GM23338 (cell line): ENCODE data around the gene LATS2. TPM values are rescaled to one million over a fixed set of nuclear protein-coding genes. Genes with fewer than 3 reads are reported as not detected.

ENCODE experiments used
- ATAC-seq: fragments of 200-7000 bp; cut with Tn5 transposase; 3 replicates; pipeline ENCODE4 v1.9.1; 2020
- DNase-seq: peaks from one replicate; pipeline ENCODE4 v3.0.0-alpha.2; 2015; ENCODE audit warnings: low spot score
- H2AFZ ChIP-seq: fragments of 200-600 bp; sonication (generic); 2 replicates; pipeline ENCODE4 v1.8.0; 2016; ENCODE audit warnings: antibody characterized with exemption, mild to moderate bottlenecking, moderate library complexity
- H3F3A ChIP-seq: fragments of 200-600 bp; sonication (generic); replicated peaks from 2 replicates; pipeline ENCODE4 v1.8.0; 2017; ENCODE audit warnings: antibody characterized with exemption, mixed run types, low read depth
- H3K27ac ChIP-seq: fragments of 200-600 bp; sonication (generic); 2 replicates; pipeline ENCODE4 v1.6.1; 2016; ENCODE audit warnings: low read depth
- H3K27me3 ChIP-seq: fragments of 200-600 bp; sonication (generic); 2 replicates; pipeline ENCODE4 v1.8.0; 2016; ENCODE audit warnings: mild to moderate bottlenecking, mixed run types, moderate library complexity; ENCODE audit not compliant: insufficient read depth
- H3K36me3 ChIP-seq: fragments of 200-600 bp; sonication (generic); 2 replicates; pipeline ENCODE4 v1.8.0; 2016; ENCODE audit warnings: mild to moderate bottlenecking; ENCODE audit not compliant: insufficient read depth
- H3K4me1 ChIP-seq: fragments of 200-600 bp; sonication (generic); 2 replicates; pipeline ENCODE4 v1.8.0; 2016; ENCODE audit warnings: mild to moderate bottlenecking, moderate library complexity; ENCODE audit not compliant: insufficient read depth
- H3K4me2 ChIP-seq: fragments of 200-600 bp; sonication (generic); 2 replicates; pipeline ENCODE4 v1.7.1; 2017; ENCODE audit warnings: mixed run types
- H3K4me3 ChIP-seq: fragments of 200-600 bp; sonication (generic); 2 replicates; pipeline ENCODE4 v1.6.1; 2016; ENCODE audit warnings: mixed run types
- H3K79me2 ChIP-seq: fragments of 200-600 bp; sonication (generic); replicated peaks from 2 replicates; pipeline ENCODE4 v1.8.0; 2017; ENCODE audit warnings: mild to moderate bottlenecking; ENCODE audit not compliant: insufficient read depth
- H3K9me2 ChIP-seq: fragments of 200-600 bp; sonication (generic); 2 replicates; pipeline ENCODE4 v1.8.0; 2017; ENCODE audit not compliant: insufficient read depth
- H4K20me1 ChIP-seq: fragments of 200-600 bp; sonication (generic); replicated peaks from 2 replicates; pipeline ENCODE4 v1.8.0; 2017; ENCODE audit warnings: mild to moderate bottlenecking; ENCODE audit not compliant: insufficient read depth
- H3K27ac Mint-ChIP-seq: 2 replicates; pipeline ENCODE4 v1.8.0; 2020; ENCODE audit warnings: inconsistent platforms, mild to moderate bottlenecking, moderate library complexity, mixed read lengths
- H3K27me3 Mint-ChIP-seq: 3 replicates; pipeline ENCODE4 v1.8.0; 2022; ENCODE audit warnings: low read depth, mild to moderate bottlenecking, moderate library complexity, mixed read lengths, inconsistent platforms; ENCODE audit not compliant: insufficient read depth, poor library complexity
- H3K36me3 Mint-ChIP-seq: 3 replicates; pipeline ENCODE4 v1.8.0; 2021; ENCODE audit warnings: low read depth, mild to moderate bottlenecking, inconsistent platforms, moderate library complexity, mixed read lengths
- H3K4me1 Mint-ChIP-seq: 3 replicates; pipeline ENCODE4 v1.8.0; 2020; ENCODE audit warnings: mild to moderate bottlenecking, inconsistent platforms, mixed read lengths
- H3K4me3 Mint-ChIP-seq: 3 replicates; pipeline ENCODE4 v1.8.0; 2021; ENCODE audit warnings: moderate library complexity, mild to moderate bottlenecking, inconsistent platforms, mixed read lengths
- H3K9me3 Mint-ChIP-seq: 3 replicates; pipeline ENCODE4 v1.8.0; 2020; ENCODE audit warnings: moderate library complexity, mild to moderate bottlenecking, inconsistent platforms, mixed read lengths
- CREB1 ChIP-seq: fragments of 250-450 bp; sonication (Bioruptor Pico); IDR thresholded peaks from 2 replicates; pipeline ENCODE4 v1.5.0; 2020; ENCODE audit warnings: low read depth, mild to moderate bottlenecking, moderate library complexity
- EZH2 ChIP-seq: fragments of 200-600 bp; sonication (generic); IDR thresholded peaks from one replicate; pipeline ENCODE4 v1.8.0; 2017; ENCODE audit warnings: antibody characterized with exemption, mild to moderate bottlenecking, low read depth; ENCODE audit not compliant: unreplicated experiment
- JUNB ChIP-seq: IDR thresholded peaks from one replicate; pipeline ENCODE4 v1.6.1; 2016; ENCODE audit warnings: antibody characterized with exemption; ENCODE audit not compliant: unreplicated experiment
- NANOG ChIP-seq: IDR thresholded peaks from 2 replicates; pipeline ENCODE4 v1.6.1; 2016; ENCODE audit warnings: antibody characterized with exemption, borderline replicate concordance
- POLR2AphosphoS5 ChIP-seq: IDR thresholded peaks from 2 replicates; pipeline ENCODE4 v1.6.1; 2016; ENCODE audit warnings: antibody characterized with exemption, low read depth
- STAT1 ChIP-seq: IDR thresholded peaks from one replicate; pipeline ENCODE4 v1.6.1; 2016; ENCODE audit warnings: antibody characterized with exemption; ENCODE audit not compliant: unreplicated experiment
- polyA plus RNA-seq: library from polyadenylated mRNA; unstranded; fragments of >200 nt; fragmentation: Nextera tagmentation; extraction: Ambion mirVana; gene quantifications from 2 replicates; pipeline ENCODE4 v1.2.1, GENCODE V29; 2016
- total RNA-seq: library from RNA; depleted of rRNA; stranded (reverse); fragments of >200 nt; shearing (Covaris generic); gene quantifications from 2 replicates; pipeline ENCODE4 v1.2.3, GENCODE V29; 2014
- TF ChIP-seq, protein P1 (sequence below): IDR thresholded peaks from one replicate; pipeline ENCODE4 v1.6.1; 2018; ENCODE audit warnings: antibody characterized with exemption; ENCODE audit not compliant: unreplicated experiment
- TF ChIP-seq, protein P2 (sequence below): fragments of 250-450 bp; sonication (Bioruptor Pico); IDR thresholded peaks from 2 replicates; pipeline ENCODE4 v1.5.0; 2020; ENCODE audit warnings: mild to moderate bottlenecking, moderate library complexity

The LATS2 gene
- total and polyA plus RNA-seq, 2 experiments from 2014 or later: 10.5 to 25.4 TPM

DNA sequence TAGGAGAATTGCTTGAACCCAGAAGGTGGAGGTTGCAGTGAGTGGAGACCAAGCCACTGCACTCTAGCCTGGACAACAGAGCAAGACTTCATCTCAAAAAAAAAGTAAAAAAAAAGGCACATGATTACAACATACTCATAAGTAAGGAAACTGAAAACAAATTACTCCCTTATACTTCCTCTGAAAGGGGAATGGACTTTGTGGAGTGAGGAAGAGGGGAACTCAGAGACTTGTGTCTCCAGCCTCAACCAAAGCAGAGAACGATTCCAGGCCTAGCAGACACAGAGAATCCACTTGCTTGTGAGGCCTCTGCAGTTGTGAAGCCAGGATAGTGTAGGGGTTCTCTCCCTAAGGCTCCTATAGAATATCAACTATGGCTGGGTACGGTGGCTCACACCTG lies 4.3 kb upstream of the LATS2 start (continued):
- TF ChIP-seq, protein P1, sequence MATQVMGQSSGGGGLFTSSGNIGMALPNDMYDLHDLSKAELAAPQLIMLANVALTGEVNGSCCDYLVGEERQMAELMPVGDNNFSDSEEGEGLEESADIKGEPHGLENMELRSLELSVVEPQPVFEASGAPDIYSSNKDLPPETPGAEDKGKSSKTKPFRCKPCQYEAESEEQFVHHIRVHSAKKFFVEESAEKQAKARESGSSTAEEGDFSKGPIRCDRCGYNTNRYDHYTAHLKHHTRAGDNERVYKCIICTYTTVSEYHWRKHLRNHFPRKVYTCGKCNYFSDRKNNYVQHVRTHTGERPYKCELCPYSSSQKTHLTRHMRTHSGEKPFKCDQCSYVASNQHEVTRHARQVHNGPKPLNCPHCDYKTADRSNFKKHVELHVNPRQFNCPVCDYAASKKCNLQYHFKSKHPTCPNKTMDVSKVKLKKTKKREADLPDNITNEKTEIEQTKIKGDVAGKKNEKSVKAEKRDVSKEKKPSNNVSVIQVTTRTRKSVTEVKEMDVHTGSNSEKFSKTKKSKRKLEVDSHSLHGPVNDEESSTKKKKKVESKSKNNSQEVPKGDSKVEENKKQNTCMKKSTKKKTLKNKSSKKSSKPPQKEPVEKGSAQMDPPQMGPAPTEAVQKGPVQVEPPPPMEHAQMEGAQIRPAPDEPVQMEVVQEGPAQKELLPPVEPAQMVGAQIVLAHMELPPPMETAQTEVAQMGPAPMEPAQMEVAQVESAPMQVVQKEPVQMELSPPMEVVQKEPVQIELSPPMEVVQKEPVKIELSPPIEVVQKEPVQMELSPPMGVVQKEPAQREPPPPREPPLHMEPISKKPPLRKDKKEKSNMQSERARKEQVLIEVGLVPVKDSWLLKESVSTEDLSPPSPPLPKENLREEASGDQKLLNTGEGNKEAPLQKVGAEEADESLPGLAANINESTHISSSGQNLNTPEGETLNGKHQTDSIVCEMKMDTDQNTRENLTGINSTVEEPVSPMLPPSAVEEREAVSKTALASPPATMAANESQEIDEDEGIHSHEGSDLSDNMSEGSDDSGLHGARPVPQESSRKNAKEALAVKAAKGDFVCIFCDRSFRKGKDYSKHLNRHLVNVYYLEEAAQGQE: no peak
- TF ChIP-seq JUNB: no peak

DNA sequence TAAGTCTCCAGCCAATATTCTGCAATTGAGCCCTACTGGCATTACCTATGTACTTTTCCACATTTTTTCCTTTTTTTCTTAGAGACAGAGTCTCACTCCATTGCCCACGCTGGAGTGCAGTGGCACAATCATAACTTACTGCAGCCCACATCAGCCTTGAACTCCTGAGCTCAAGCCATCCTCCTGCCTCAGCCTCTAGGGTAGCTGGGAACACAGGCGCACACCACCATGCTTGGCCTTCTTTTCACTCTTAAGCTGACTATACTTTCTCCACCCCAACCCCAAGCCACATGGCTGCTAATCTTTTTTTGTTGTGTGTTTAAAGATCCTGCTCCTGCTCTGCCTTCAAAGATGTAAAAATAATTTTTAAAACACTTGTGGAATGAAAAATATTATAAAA lies 1.6 kb upstream of the LATS2 start:
- Mint-ChIP-seq H3K27me3 (peaks cover 16% of the 10 kb centered on the region), H3K4me1 (peaks cover 19% of the 10 kb centered on the region), H3K36me3 (peaks cover 10% of the 10 kb centered on the region; the same call in 2 of the 3 replicates), H3K9me3 (no peaks in the 10 kb centered on the region; the same call in 2 of the 3 replicates), H3K27ac (no peak overlapping the region), H3K4me3 (no peak overlapping the region)
- H3K4me1 ChIP-seq: peaks cover 19% of the 10 kb centered on the region
- peaks cover 4% of the 10 kb centered on the region; the same call in 1 of the 2 replicates for H3F3A ChIP-seq
- H2AFZ ChIP-seq: no peak overlapping the region
- no peak overlapping the region for H3K27ac ChIP-seq
- H3K79me2 ChIP-seq: peaks cover 24% of the 10 kb centered on the region
- H4K20me1 ChIP-seq: peaks cover 5% of the 10 kb centered on the region; the same call in 1 of the 2 replicates
- no peak overlapping the region for H3K4me3 ChIP-seq
- H3K27me3 ChIP-seq: no peaks in the 10 kb centered on the region
- H3K36me3 ChIP-seq: no peaks in the 10 kb centered on the region
- no peak for TF ChIP-seq JUNB
- no peak for TF ChIP-seq STAT1
- TF ChIP-seq, protein P2, sequence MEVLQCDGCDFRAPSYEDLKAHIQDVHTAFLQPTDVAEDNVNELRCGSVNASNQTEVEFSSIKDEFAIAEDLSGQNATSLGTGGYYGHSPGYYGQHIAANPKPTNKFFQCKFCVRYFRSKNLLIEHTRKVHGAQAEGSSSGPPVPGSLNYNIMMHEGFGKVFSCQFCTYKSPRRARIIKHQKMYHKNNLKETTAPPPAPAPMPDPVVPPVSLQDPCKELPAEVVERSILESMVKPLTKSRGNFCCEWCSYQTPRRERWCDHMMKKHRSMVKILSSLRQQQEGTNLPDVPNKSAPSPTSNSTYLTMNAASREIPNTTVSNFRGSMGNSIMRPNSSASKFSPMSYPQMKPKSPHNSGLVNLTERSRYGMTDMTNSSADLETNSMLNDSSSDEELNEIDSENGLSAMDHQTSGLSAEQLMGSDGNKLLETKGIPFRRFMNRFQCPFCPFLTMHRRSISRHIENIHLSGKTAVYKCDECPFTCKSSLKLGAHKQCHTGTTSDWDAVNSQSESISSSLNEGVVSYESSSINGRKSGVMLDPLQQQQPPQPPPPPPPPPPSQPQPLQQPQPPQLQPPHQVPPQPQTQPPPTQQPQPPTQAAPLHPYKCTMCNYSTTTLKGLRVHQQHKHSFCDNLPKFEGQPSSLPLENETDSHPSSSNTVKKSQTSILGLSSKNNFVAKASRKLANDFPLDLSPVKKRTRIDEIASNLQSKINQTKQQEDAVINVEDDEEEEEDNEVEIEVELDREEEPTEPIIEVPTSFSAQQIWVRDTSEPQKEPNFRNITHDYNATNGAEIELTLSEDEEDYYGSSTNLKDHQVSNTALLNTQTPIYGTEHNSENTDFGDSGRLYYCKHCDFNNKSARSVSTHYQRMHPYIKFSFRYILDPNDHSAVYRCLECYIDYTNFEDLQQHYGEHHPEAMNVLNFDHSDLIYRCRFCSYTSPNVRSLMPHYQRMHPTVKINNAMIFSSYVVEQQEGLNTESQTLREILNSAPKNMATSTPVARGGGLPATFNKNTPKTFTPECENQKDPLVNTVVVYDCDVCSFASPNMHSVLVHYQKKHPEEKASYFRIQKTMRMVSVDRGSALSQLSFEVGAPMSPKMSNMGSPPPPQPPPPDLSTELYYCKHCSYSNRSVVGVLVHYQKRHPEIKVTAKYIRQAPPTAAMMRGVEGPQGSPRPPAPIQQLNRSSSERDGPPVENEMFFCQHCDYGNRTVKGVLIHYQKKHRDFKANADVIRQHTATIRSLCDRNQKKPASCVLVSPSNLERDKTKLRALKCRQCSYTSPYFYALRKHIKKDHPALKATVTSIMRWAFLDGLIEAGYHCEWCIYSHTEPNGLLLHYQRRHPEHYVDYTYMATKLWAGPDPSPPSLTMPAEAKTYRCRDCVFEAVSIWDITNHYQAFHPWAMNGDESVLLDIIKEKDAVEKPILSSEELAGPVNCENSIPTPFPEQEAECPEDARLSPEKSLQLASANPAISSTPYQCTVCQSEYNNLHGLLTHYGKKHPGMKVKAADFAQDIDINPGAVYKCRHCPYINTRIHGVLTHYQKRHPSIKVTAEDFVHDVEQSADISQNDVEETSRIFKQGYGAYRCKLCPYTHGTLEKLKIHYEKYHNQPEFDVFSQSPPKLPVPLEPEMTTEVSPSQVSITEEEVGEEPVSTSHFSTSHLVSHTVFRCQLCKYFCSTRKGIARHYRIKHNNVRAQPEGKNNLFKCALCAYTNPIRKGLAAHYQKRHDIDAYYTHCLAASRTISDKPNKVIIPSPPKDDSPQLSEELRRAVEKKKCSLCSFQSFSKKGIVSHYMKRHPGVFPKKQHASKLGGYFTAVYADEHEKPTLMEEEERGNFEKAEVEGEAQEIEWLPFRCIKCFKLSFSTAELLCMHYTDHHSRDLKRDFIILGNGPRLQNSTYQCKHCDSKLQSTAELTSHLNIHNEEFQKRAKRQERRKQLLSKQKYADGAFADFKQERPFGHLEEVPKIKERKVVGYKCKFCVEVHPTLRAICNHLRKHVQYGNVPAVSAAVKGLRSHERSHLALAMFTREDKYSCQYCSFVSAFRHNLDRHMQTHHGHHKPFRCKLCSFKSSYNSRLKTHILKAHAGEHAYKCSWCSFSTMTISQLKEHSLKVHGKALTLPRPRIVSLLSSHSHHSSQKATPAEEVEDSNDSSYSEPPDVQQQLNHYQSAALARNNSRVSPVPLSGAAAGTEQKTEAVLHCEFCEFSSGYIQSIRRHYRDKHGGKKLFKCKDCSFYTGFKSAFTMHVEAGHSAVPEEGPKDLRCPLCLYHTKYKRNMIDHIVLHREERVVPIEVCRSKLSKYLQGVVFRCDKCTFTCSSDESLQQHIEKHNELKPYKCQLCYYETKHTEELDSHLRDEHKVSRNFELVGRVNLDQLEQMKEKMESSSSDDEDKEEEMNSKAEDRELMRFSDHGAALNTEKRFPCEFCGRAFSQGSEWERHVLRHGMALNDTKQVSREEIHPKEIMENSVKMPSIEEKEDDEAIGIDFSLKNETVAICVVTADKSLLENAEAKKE (CRISPR knock-in tag): no peak
- no peak for TF ChIP-seq EZH2
- no peak for TF ChIP-seq NANOG
- TF ChIP-seq CREB1 (CRISPR knock-in tag): no peak
- TF ChIP-seq POLR2AphosphoS5: no peak
- H3K9me2 ChIP-seq: no peaks in the 10 kb centered on the region
- H3K4me2 ChIP-seq: no peak overlapping the region
- no peak for DNase-seq
- no peak for ATAC-seq
